Loucy (cell line): ENCODE results near the gene TP73.

ENCODE experiments used
- EZH2phosphoT487 ChIP-seq: fragments of 200-600 bp; IDR thresholded peaks from 2 replicates; pipeline ENCODE4 v1.6.1; 2018; ENCODE audit warnings: antibody characterized with exemption, mild to moderate bottlenecking, moderate library complexity, borderline replicate concordance
- TF ChIP-seq, protein P1 (sequence below): fragments of 200-600 bp; sonication (generic); conservative IDR thresholded peaks from 2 replicates; pipeline ENCODE4 v1.5.1; 2014; ENCODE audit warnings: mild to moderate bottlenecking, antibody characterized with exemption, low read length

GRCh38 chr1:3763351-3764125, 111.2 kb downstream of the TP73 start:
- TF ChIP-seq, protein P1, sequence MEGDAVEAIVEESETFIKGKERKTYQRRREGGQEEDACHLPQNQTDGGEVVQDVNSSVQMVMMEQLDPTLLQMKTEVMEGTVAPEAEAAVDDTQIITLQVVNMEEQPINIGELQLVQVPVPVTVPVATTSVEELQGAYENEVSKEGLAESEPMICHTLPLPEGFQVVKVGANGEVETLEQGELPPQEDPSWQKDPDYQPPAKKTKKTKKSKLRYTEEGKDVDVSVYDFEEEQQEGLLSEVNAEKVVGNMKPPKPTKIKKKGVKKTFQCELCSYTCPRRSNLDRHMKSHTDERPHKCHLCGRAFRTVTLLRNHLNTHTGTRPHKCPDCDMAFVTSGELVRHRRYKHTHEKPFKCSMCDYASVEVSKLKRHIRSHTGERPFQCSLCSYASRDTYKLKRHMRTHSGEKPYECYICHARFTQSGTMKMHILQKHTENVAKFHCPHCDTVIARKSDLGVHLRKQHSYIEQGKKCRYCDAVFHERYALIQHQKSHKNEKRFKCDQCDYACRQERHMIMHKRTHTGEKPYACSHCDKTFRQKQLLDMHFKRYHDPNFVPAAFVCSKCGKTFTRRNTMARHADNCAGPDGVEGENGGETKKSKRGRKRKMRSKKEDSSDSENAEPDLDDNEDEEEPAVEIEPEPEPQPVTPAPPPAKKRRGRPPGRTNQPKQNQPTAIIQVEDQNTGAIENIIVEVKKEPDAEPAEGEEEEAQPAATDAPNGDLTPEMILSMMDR = no peak
- no peak for TF ChIP-seq EZH2phosphoT487
